Naive thymus-derived CD4-positive, alpha-beta T cell (primary cell): Measurements from ENCODE around the gene AMOTL1. TPM values are rescaled to one million over a fixed set of nuclear protein-coding genes. Genes with fewer than 3 reads are reported as not detected.

ENCODE experiments used
- ATAC-seq: fragments of 150-1000 bp; cut with Tn5 transposase; 2 replicates; pipeline ENCODE4 v1.10.0; 2021; ENCODE audit warnings: mild to moderate bottlenecking, moderate library complexity
- CTCF ChIA-PET: fragments of 350-600 bp; sonication (Branson Sonifier 250); formaldehyde crosslinking; loops from one replicate; lab custom pipeline; 2021; ENCODE audit warnings: antibody characterized with exemption; lab: Charles Lee
- POLR2A ChIA-PET: fragments of 350-600 bp; sonication (Branson Sonifier 250); formaldehyde crosslinking; loops from one replicate; lab custom pipeline; 2021; ENCODE audit warnings: antibody characterized with exemption, inconsistent platforms; lab: Charles Lee
- DNase-seq, 9 donors: peaks; one replicate each; pipeline versions ENCODE4 v3.0.0 to v3.0.0-alpha.2; 2020 to 2022; ENCODE audit warnings: mixed read lengths in 1 of 9
- H3K27ac ChIP-seq: one replicate; pipeline ENCODE4 v1.7.0; 2013; ENCODE audit warnings: mild to moderate bottlenecking, low read depth, low read length, moderate library complexity
- H3K27me3 ChIP-seq, 2 donors: one replicate each; pipeline ENCODE4 v1.7.0; 2013; ENCODE audit warnings: low read length in 2 of 2, mild to moderate bottlenecking in 2 of 2, moderate library complexity in 2 of 2; ENCODE audit not compliant: control insufficient read depth in 2 of 2, insufficient read depth in 2 of 2
- H3K36me3 ChIP-seq, 3 experiments: 1 replicate in 2 of 3; 2 replicates in 1 of 3; pipeline ENCODE4 v1.7.0; 2013; ENCODE audit warnings: low read length in 3 of 3, mild to moderate bottlenecking in 3 of 3, moderate library complexity in 1 of 3; ENCODE audit not compliant: insufficient read depth in 3 of 3, control insufficient read depth in 2 of 3
- H3K4me1 ChIP-seq, 2 donors: one replicate each; pipeline ENCODE4 v1.7.0; 2013; ENCODE audit warnings: low read length in 2 of 2, mild to moderate bottlenecking in 2 of 2, moderate library complexity in 1 of 2; ENCODE audit not compliant: control insufficient read depth in 2 of 2, insufficient read depth in 2 of 2
- H3K4me3 ChIP-seq: 2 replicates; pipeline ENCODE4 v1.7.0; 2013; ENCODE audit warnings: mild to moderate bottlenecking, low read length
- H3K9me3 ChIP-seq, 3 experiments: 1 replicate in 2 of 3; 2 replicates in 1 of 3; pipeline ENCODE4 v1.7.0; 2013; ENCODE audit warnings: low read length in 3 of 3; ENCODE audit not compliant: control insufficient read depth in 2 of 3
- H3K27ac Mint-ChIP-seq, 9 donors: one replicate each; pipeline ENCODE4 v1.8.0; 2020 to 2022; ENCODE audit warnings: mixed read lengths in 9 of 9, mild to moderate bottlenecking in 8 of 9, moderate library complexity in 5 of 9, inconsistent platforms in 2 of 9
- H3K27me3 Mint-ChIP-seq, 5 donors: one replicate each; pipeline ENCODE4 v1.8.0; 2021 to 2022; ENCODE audit warnings: mixed read lengths in 5 of 5, mild to moderate bottlenecking in 1 of 5
- H3K36me3 Mint-ChIP-seq, 5 donors: one replicate each; pipeline ENCODE4 v1.8.0; 2020 to 2022; ENCODE audit warnings: mixed read lengths in 5 of 5, mild to moderate bottlenecking in 3 of 5, inconsistent platforms in 1 of 5
- H3K4me1 Mint-ChIP-seq, 7 donors: one replicate each; pipeline ENCODE4 v1.8.0; 2020 to 2022; ENCODE audit warnings: mixed read lengths in 7 of 7, mild to moderate bottlenecking in 3 of 7, inconsistent platforms in 1 of 7
- H3K4me3 Mint-ChIP-seq, 10 donors: one replicate each; pipeline ENCODE4 v1.8.0; 2020 to 2022; ENCODE audit warnings: mild to moderate bottlenecking in 10 of 10, mixed read lengths in 10 of 10, moderate library complexity in 6 of 10, inconsistent platforms in 2 of 10
- H3K9me3 Mint-ChIP-seq, 11 donors: one replicate each; pipeline ENCODE4 v1.8.0; 2020 to 2022; ENCODE audit warnings: mixed read lengths in 11 of 11, mild to moderate bottlenecking in 4 of 11, inconsistent platforms in 1 of 11, moderate library complexity in 1 of 11
- intact Hi-C, 2 donors: fragments of 100-400 bp; cut with micrococcal nuclease; formaldehyde crosslinking; loops; one replicate each; pipeline ENCODE4 v1.15.1; 2023
- polyA plus RNA-seq, 2 donors: library from polyadenylated mRNA; unstranded; fragments of 300-500 nt; fragmentation: Illumina TruSeq; gene quantifications; one replicate each; pipeline ENCODE4 v1.2.3, GENCODE V29; 2021
- total RNA-seq, 6 experiments: library from RNA in 5 of 6; stranded (reverse) in 5 of 6; gene quantifications; 1 replicate in 5 of 6; 2 replicates in 1 of 6; pipeline ENCODE4 v1.2.3 and lab custom pipeline; 2021 to 2026

The AMOTL1 gene
- total and polyA plus RNA-seq, 7 experiments from 2014 or later = 0.05 to 6.3 (median 0.27) TPM; not detected in 2

DNA sequence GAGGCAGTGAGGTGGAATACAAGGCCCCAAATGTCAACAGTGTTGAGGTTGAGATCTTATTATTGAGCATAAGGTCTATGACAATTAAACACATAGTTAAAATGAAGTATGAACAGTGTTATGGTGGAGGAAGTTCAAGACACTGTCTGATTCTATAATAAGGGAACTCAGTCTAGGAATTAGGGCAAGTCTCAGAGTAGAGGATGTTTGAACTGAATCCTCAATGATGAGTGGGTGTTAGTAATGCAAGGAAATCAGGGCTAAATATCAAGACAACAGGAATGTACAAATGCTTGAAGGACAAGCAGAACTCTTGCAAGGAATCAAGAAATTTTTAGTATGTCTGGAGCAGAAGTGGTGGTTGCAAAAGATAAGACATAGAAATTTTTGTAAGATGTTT is 152.2 kb downstream of the AMOTL1 start:
- H3K4me1 ChIP-seq = peaks cover 18 to 20% of the 10 kb centered on the region in 2 donors
- no peak overlapping the region for H3K27ac ChIP-seq
- CTCF ChIA-PET = no interaction called here
- DNase-seq (no peak), ATAC-seq (no peak)
- POLR2A ChIA-PET = no interaction called here
- H3K4me3 ChIP-seq = no peak overlapping the region
- no peaks in the 10 kb centered on the region for H3K36me3 ChIP-seq
- Mint-ChIP-seq H3K27me3 (peaks cover 0 to 8% (median 0%) of the 10 kb centered on the region in 5 donors), H3K9me3 (peaks cover 0 to 6% (median 0%) of the 10 kb centered on the region in 11 donors), H3K27ac (no peak overlapping the region), H3K4me1 (peaks cover 12 to 49% (median 36%) of the 10 kb centered on the region in 7 donors), H3K36me3 (peaks cover 0 to 22% (median 10%) of the 10 kb centered on the region in 5 donors), H3K4me3 (peak overlapping the region in 1 of 10 donors; percentile 8)
- intact Hi-C loops = no loop called here
- no peaks in the 10 kb centered on the region for H3K27me3 ChIP-seq
- H3K9me3 ChIP-seq = no peaks in the 10 kb centered on the region

DNA sequence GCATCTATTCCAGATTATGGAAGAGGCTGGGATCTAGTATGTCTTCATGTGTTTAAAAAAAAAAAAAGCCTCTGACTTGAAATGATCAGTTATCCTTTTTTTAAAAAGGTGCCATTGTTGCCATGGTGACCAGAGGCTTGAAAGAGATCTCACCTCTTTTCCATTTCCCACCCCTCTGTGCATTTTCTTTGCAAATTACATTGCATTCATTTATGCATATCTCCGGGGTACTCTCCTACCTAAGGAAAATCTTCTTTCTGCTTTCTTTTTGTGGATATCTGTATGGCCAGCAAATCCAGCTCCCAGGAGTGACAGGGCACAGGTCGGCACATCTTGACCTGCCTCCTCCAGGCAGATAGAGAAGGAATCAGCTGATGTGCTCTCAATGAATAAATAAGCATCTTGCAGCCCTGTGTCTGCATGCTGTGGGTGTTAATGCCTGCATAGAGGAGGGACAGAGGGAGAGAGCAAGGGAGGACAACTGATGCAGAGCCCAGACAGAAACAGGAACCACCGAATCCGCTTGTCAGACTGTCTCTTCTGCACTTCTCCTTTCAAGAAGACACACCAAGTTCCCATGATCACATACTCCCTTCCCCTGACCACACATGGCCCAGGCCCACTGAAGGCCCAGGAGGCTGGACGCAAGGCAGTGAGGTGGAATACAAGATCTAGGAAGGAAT is 154.3 kb downstream of the AMOTL1 start:
- Histone ChIP-seq H3K4me1 (peaks cover 27 to 37% of the 10 kb centered on the region in 2 donors), H3K36me3 (no peaks in the 10 kb centered on the region), H3K4me3 (no peak overlapping the region), H3K27ac (no peak overlapping the region), H3K27me3 (no peaks in the 10 kb centered on the region), H3K9me3 (no peaks in the 10 kb centered on the region)
- Mint-ChIP-seq H3K4me1 (peaks cover 23 to 71% (median 57%) of the 10 kb centered on the region in 7 donors), H3K27me3 (peaks cover 0 to 2% (median 0%) of the 10 kb centered on the region in 5 donors), H3K4me3 (no peak overlapping the region), H3K9me3 (peaks cover 0 to 13% (median 0%) of the 10 kb centered on the region in 11 donors), H3K27ac (peak overlapping the region in 1 of 9 donors; percentile 74), H3K36me3 (peaks cover 4 to 22% (median 14%) of the 10 kb centered on the region in 5 donors)
- ChIA-PET CTCF (interaction anchor here (0.6 kb wide), 1 partner anchor 282 kb away, joined by 3 read pairs; no protein-coding TSS in a partner anchor), POLR2A (interaction anchor here (0.6 kb wide), 1 partner anchor 75 kb away, joined by 3 read pairs; no protein-coding TSS in a partner anchor)
- intact Hi-C loops = no loop called here
- DNase-seq (no peak), ATAC-seq (peak; percentile 43)

GRCh38 chr11:94923004-94923334 is 154.8 kb downstream of the AMOTL1 start:
- intact Hi-C loops = no loop called here
- ChIA-PET CTCF (no interaction called here), POLR2A (interaction anchor here (0.6 kb wide), 1 partner anchor 75 kb away, joined by 3 read pairs; no protein-coding TSS in a partner anchor)
- no peak for DNase-seq
- H3K27me3 ChIP-seq = no peaks in the 10 kb centered on the region
- H3K4me1 ChIP-seq = peaks cover 27 to 40% of the 10 kb centered on the region in 2 donors
- Mint-ChIP-seq H3K4me1 (peaks cover 24 to 76% (median 62%) of the 10 kb centered on the region in 7 donors), H3K4me3 (peak overlapping the region in 1 of 10 donors; percentile 77), H3K9me3 (peaks cover 0 to 13% (median 0%) of the 10 kb centered on the region in 11 donors), H3K27ac (peak overlapping the region in 2 of 9 donors; percentile 91 to 96), H3K36me3 (peaks cover 4 to 22% (median 14%) of the 10 kb centered on the region in 5 donors), H3K27me3 (peaks cover 0 to 2% (median 0%) of the 10 kb centered on the region in 5 donors)
- no peak overlapping the region for H3K27ac ChIP-seq
- H3K4me3 ChIP-seq = no peak overlapping the region
- peak; percentile 15 for ATAC-seq
- no peaks in the 10 kb centered on the region for H3K36me3 ChIP-seq
- H3K9me3 ChIP-seq = no peaks in the 10 kb centered on the region

- Histone ChIP-seq H3K27me3 (no peaks in the 10 kb centered on the region), H3K36me3 (no peaks in the 10 kb centered on the region), H3K9me3 (no peaks in the 10 kb centered on the region), H3K4me1 (peaks cover 27 to 50% of the 10 kb centered on the region in 2 donors), H3K4me3 (no peak overlapping the region), H3K27ac (no peak overlapping the region)
- Mint-ChIP-seq H3K4me1 (peaks cover 33 to 88% (median 74%) of the 10 kb centered on the region in 7 donors), H3K4me3 (peak overlapping the region in 9 of 10 donors; percentile 31 to 82 (median 69)), H3K27me3 (peaks cover 0 to 2% (median 0%) of the 10 kb centered on the region in 5 donors), H3K9me3 (peaks cover 0 to 13% (median 0%) of the 10 kb centered on the region in 11 donors), H3K27ac (peak overlapping the region; percentile 66 to 96 (median 88)), H3K36me3 (peaks cover 4 to 22% (median 14%) of the 10 kb centered on the region in 5 donors)
- POLR2A ChIA-PET = interaction anchor here (0.5 to 1.8 kb wide), 7 partner anchors 11 to 1212 kb away, joined by 3 to 12 read pairs (median 4); partner anchors contain the start of genes CWC15, ENDOD1, FAM76B and KDM4D
- ATAC-seq (peak; percentile 30), DNase-seq (peak in 2 of 9 donors; percentile 12 to 46)
- CTCF ChIA-PET = no interaction called here
- intact Hi-C loops = loop anchor here (1.0 to 2.0 kb wide), 2 partner anchors 49 kb away; partner anchors contain the start of genes CWC15 (in 2 of the 2) and KDM4D (in 2 of the 2)
Measured at GRCh38 chr11:94924171-94924572, 156.0 kb downstream of the AMOTL1 start.

GRCh38 chr11:94924612-94925011 is 156.5 kb downstream of the AMOTL1 start:
- intact Hi-C loops = loop anchor here (1.0 to 2.0 kb wide), 2 partner anchors 48 to 49 kb away; partner anchors contain the start of genes CWC15 (in 2 of the 2) and KDM4D (in 2 of the 2)
- H3K36me3 ChIP-seq = no peaks in the 10 kb centered on the region
- DNase-seq (peak in 6 of 9 donors; percentile 30 to 62 (median 54)), ATAC-seq (peak; percentile 66)
- H3K27me3 ChIP-seq = no peaks in the 10 kb centered on the region
- Mint-ChIP-seq H3K27me3 (peaks cover 0 to 2% (median 0%) of the 10 kb centered on the region in 5 donors), H3K27ac (peak overlapping the region; percentile 76 to 96 (median 88)), H3K4me3 (peak overlapping the region; percentile 50 to 82 (median 69)), H3K9me3 (peaks cover 0 to 13% (median 0%) of the 10 kb centered on the region in 11 donors), H3K36me3 (peaks cover 4 to 22% (median 14%) of the 10 kb centered on the region in 5 donors), H3K4me1 (peaks cover 33 to 92% (median 78%) of the 10 kb centered on the region in 7 donors)
- ChIA-PET CTCF (no interaction called here), POLR2A (interaction anchor here (0.5 to 1.8 kb wide), 7 partner anchors 10 to 1212 kb away, joined by 3 to 12 read pairs (median 4); partner anchors contain the start of genes CWC15, ENDOD1, FAM76B and KDM4D)
- H3K4me3 ChIP-seq = peak overlapping the region; percentile 25
- no peaks in the 10 kb centered on the region for H3K9me3 ChIP-seq
- H3K4me1 ChIP-seq = peaks cover 27 to 50% of the 10 kb centered on the region in 2 donors
- H3K27ac ChIP-seq = no peak overlapping the region
